Common myeloid progenitor, CD34-positive (primary cell): Measurements from ENCODE around the gene PDE4B.
A peak's percentile ranks its signal among the peaks of the same experiment; 100 is the strongest.

Source experiments
- CTCF ChIA-PET: fragments of 350-600 bp; sonication (Branson Sonifier 250); formaldehyde crosslinking; loops from one replicate; lab custom pipeline; 2021; ENCODE audit warnings: antibody characterized with exemption; lab: Charles Lee
- POLR2A ChIA-PET: fragments of 350-600 bp; sonication (Branson Sonifier 250); formaldehyde crosslinking; loops from one replicate; lab custom pipeline; 2021; ENCODE audit warnings: antibody characterized with exemption; lab: Charles Lee
- DNase-seq, 3 donors: peaks; one replicate each; pipeline versions ENCODE4 v3.0.0 to v3.0.0-alpha.2; 2013
- H3K27ac ChIP-seq, 2 experiments: 1 replicate in 1 of 2; 2 replicates in 1 of 2; pipeline ENCODE4 v1.7.0; 2013; ENCODE audit warnings: inconsistent platforms in 2 of 2, low read length in 2 of 2, mild to moderate bottlenecking in 2 of 2, low read depth in 1 of 2, moderate library complexity in 1 of 2; ENCODE audit not compliant: severe bottlenecking in 2 of 2, insufficient read depth in 1 of 2, poor library complexity in 1 of 2
- H3K27me3 ChIP-seq, 5 experiments: replicated peaks in 2 of 5; 1 replicate in 3 of 5; 2 replicates in 2 of 5; pipeline versions ENCODE4 v1.6.1 to v1.7.0; 2013; ENCODE audit warnings: low read length in 4 of 5, mild to moderate bottlenecking in 2 of 5, moderate library complexity in 2 of 5, inconsistent platforms in 1 of 5; ENCODE audit not compliant: insufficient read depth in 5 of 5, control insufficient read depth in 4 of 5
- H3K36me3 ChIP-seq, 4 experiments: 1 replicate in 2 of 4; 2 replicates in 2 of 4; pipeline versions ENCODE4 v1.6.1 to v1.7.0; 2013; ENCODE audit warnings: low read length in 3 of 4, control low read depth in 1 of 4, mild to moderate bottlenecking in 1 of 4; ENCODE audit not compliant: control insufficient read depth in 4 of 4, insufficient read depth in 4 of 4
- H3K4me1 ChIP-seq, 4 experiments: 1 replicate in 3 of 4; 2 replicates in 1 of 4; pipeline versions ENCODE4 v1.6.1 to v1.7.1; 2013; ENCODE audit warnings: low read length in 3 of 4, mild to moderate bottlenecking in 3 of 4, control low read depth in 1 of 4, inconsistent platforms in 1 of 4, moderate library complexity in 1 of 4; ENCODE audit not compliant: control insufficient read depth in 4 of 4, insufficient read depth in 4 of 4; ENCODE audit errors: control extremely low read depth in 1 of 4
- H3K4me3 ChIP-seq, 7 experiments: 1 replicate in 4 of 7; 2 replicates in 3 of 7; pipeline versions ENCODE4 v1.5.1 to v1.7.0; 2013; ENCODE audit warnings: mild to moderate bottlenecking in 7 of 7, low read length in 6 of 7, moderate library complexity in 6 of 7, inconsistent platforms in 2 of 7, low read depth in 2 of 7, control low read depth in 1 of 7; ENCODE audit not compliant: insufficient read depth in 4 of 7, control insufficient read depth in 1 of 7; ENCODE audit errors: extremely low read depth in 1 of 7
- H3K9me3 ChIP-seq, 5 experiments: 1 replicate in 4 of 5; 2 replicates in 1 of 5; pipeline versions ENCODE4 v1.6.1 to v1.7.1; 2013; ENCODE audit warnings: low read length in 4 of 5, mild to moderate bottlenecking in 2 of 5, inconsistent platforms in 1 of 5, low read depth in 1 of 5, moderate library complexity in 1 of 5; ENCODE audit not compliant: control insufficient read depth in 4 of 5, insufficient read depth in 2 of 5; ENCODE audit errors: control extremely low read depth in 1 of 5
- WGBS: methylation state at CpG from one replicate; pipeline ENCODE4 v1.1.5; 2013; ENCODE audit not compliant: insufficient coverage; 5-methylcytosine and 5-hydroxymethylcytosine counted together

Gene PDE4B

DNA sequence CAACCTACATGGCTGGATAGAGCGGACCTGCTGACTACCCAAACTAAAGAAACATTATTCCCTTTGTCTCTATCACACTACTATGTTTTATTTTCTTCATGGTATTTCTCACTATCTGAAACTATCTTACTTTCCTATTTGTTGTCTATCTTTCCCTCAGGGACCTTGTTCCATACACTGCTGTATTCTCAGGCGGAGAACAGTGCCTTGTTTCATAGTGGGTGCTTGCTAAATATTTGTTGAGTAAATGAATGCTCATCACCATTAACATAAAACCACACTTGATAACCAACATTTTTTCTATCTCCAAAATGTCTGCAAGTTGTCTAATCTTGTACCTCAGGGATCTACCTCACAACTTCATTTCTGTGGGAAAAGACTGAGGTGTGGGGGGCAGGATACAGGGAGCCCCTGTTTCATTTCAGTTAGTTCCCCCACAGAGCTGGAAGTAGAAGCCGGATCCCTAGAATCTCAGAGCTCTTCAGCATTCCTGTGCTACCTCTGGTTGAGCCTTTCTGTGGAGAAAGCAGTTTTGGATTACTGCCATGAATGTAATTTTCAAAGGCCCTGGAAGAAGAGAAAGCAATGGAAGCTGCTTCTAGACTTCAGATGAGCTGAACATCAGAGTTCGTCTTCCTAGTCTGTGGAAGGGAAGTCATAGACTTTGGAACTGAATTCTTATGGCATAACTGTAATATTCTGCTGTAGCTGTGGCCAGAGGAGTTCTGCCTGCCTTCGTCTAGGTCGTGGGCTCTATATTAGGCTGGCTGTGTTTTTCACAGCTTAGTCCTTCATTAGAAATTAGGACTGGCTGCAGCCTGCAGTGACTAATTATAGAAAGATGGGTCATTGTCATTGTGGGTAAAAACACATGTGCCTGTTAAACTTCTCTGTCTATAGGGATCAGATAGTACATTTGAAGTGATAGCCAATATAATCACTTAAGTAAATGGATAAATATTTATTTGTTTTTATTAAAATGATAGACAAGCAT lies 448.1 kb downstream of the PDE4B start:
- H3K9me3 ChIP-seq, result no peaks in the 10 kb centered on the region
- ChIA-PET POLR2A (no interaction called here), CTCF (interaction anchor here (1.0 to 19.7 kb wide), 6 partner anchors 11 to 288 kb away, joined by 3 to 374 read pairs (median 42); no protein-coding TSS in a partner anchor)
- H3K36me3 ChIP-seq, result no peaks in the 10 kb centered on the region
- no peak overlapping the region for H3K27ac ChIP-seq
- H3K4me1 ChIP-seq, result peaks cover 0 to 10% (median 4%) of the 10 kb centered on the region in 4 experiments
- no peak for DNase-seq
- H3K4me3 ChIP-seq, result no peak overlapping the region
- WGBS, result 97% methylated on average over 5 of the region's 6 CpGs
- no peaks in the 10 kb centered on the region for H3K27me3 ChIP-seq

DNA sequence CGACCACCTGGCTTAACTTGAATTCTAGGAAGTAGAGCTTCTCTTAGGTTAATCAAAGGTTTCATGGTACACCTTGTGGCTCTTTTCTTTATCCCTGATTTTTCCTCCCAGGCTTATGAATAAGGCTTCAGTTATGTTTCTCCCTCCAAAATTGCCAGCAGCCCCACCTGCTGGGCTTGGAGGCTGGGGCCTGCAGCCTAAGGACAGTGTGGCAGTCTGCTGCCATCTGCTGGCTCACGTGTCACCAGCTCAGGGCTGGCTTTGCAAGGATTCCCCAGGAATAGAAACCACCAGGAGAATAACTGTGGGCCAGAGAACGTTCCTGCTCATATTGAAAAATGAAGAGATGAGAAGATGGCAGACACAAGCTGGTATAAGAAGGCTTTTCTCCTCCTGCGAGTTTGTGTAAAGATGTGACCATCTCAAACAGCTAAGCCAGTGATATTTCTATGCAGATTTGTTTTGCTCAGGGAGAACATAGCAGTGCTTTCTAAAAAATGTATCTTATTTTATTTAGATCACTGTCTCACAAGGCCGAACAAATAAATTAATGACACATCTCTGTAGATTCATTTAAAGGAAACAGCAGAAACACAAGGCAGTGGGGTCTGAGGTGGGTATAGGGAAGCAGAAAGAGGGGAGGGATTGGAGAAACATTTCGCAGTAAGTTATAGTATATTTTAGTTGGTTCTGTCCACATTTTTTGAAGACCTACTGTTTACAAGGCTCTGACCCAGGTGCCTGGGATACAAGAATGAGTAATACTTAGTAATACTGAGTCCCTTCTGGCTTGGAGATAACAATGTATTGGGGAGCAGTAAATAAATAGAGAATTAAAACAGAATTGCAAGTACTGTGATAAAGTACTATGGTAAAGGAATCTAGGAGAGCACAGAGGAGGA lies 450.2 kb downstream of the PDE4B start:
- POLR2A ChIA-PET, result interaction anchor here (0.6 to 0.7 kb wide), 2 partner anchors 1013 to 1864 kb away, joined by 4 read pairs; no protein-coding TSS in a partner anchor
- DNase-seq, result peak; percentile 82 to 87 (median 83)
- peaks cover 3 to 7% (median 6%) of the 10 kb centered on the region in 4 experiments for H3K4me1 ChIP-seq
- H3K9me3 ChIP-seq, result no peaks in the 10 kb centered on the region
- CTCF ChIA-PET, result interaction anchor here (0.7 to 19.7 kb wide), 34 partner anchors 9 to 1177 kb away, joined by 3 to 374 read pairs (median 4); no protein-coding TSS in a partner anchor
- H3K4me3 ChIP-seq, result no peak overlapping the region
- no peaks in the 10 kb centered on the region for H3K27me3 ChIP-seq
- no peaks in the 10 kb centered on the region for H3K36me3 ChIP-seq
- 56% methylated on average over 3 of the region's 6 CpGs for WGBS
- no peak overlapping the region for H3K27ac ChIP-seq

DNA sequence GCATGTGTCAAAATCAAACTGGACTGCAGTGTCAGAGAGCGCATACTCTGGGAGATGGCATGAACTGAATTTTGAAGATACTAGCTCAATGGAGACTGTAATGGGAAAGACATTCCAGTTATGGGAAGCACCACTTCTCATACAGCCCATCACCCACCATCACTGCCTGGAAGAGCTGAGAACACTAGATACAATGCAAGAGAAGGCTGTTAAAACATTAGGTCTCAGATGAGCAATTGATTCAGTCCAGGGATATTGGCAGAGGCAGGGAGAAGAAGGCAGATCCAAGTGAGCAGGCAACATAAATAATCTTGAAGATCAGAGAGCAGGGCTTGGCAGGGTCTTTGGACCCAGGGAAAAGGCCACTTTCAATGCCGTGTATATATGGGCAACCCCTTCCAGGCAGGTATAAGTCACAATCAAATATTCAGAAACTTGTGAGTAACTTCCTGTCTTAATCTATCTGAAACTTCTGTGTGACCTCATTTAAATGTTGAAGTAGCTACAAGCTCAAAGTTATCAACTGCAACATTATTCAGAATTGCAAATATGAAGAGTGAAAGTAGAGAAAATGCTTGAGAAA lies 450.9 kb downstream of the PDE4B start:
- Histone ChIP-seq H3K9me3 (no peaks in the 10 kb centered on the region), H3K36me3 (no peaks in the 10 kb centered on the region), H3K4me3 (no peak overlapping the region), H3K4me1 (peaks cover 0 to 7% (median 6%) of the 10 kb centered on the region in 4 experiments), H3K27me3 (no peaks in the 10 kb centered on the region), H3K27ac (no peak overlapping the region)
- peak in 2 of 3 donors; percentile 31 to 58 for DNase-seq
- POLR2A ChIA-PET, result no interaction called here
- 56% methylated on average over 1 of the region's 2 CpGs for WGBS
- CTCF ChIA-PET, result interaction anchor here (0.7 to 19.7 kb wide), 22 partner anchors 9 to 1178 kb away, joined by 3 to 374 read pairs (median 7); no protein-coding TSS in a partner anchor

DNA sequence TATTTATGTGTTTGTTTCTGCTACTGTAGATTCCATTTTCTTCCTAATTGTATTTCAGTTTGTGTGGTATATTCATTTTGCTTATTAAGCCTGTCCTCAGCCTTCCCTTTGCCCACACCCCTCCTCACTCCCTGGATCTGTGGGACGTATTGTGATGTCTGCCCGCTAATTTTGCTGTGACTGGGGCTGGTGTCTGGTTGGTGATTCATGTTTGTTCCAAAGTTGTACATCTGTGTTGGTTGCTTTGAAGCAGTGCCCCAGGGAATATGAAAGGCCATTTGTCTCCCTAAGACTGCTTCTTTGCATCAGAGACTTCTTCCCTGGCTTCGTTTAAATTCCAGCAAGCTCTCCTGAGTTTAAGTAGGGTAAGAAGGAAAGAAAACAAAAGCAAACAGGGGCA lies 451.7 kb downstream of the PDE4B start:
- Histone ChIP-seq H3K4me3 (no peak overlapping the region), H3K27ac (no peak overlapping the region), H3K9me3 (no peaks in the 10 kb centered on the region), H3K4me1 (peaks cover 0 to 7% (median 6%) of the 10 kb centered on the region in 4 experiments), H3K36me3 (no peaks in the 10 kb centered on the region), H3K27me3 (no peaks in the 10 kb centered on the region)
- no peak for DNase-seq
- 86% methylated on average over 1 of the region's 3 CpGs for WGBS
- ChIA-PET CTCF (interaction anchor here (0.9 to 19.7 kb wide), 10 partner anchors 8 to 290 kb away, joined by 3 to 374 read pairs (median 10); no protein-coding TSS in a partner anchor), POLR2A (no interaction called here)

DNA sequence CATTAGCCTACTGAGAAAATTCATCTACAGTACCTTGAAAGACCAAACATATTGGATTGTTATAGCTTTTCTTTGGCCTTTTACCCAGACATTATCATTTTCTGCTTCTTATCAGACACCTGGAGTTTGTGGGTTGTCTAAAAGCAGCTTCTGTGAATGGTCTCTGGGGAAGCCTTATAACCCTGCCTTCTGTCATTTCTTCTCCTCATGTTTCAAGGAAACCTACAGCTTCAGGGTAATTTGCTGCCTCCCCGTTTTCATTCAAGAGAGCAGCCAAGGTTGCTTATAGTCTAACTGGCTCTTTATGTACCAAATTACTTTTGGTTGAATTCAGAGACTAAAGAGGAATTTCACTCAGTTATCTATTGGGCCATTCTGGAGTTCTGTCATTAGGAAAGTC lies 453.0 kb downstream of the PDE4B start:
- Histone ChIP-seq H3K27me3 (no peaks in the 10 kb centered on the region), H3K9me3 (no peaks in the 10 kb centered on the region), H3K27ac (no peak overlapping the region), H3K36me3 (no peaks in the 10 kb centered on the region), H3K4me1 (peaks cover 0 to 11% (median 6%) of the 10 kb centered on the region in 4 experiments), H3K4me3 (no peak overlapping the region)
- ChIA-PET POLR2A (no interaction called here), CTCF (interaction anchor here (0.7 to 19.7 kb wide), 5 partner anchors 15 to 290 kb away, joined by 3 to 374 read pairs (median 5); no protein-coding TSS in a partner anchor)
- no peak for DNase-seq
- 88% methylated on average over 1 of the region's 1 CpG for WGBS
